IgD-negative memory B cell (primary cell): ENCODE data around the gene AKAP6. TPM values are rescaled to one million over a fixed set of nuclear protein-coding genes. Genes with fewer than 3 reads are reported as not detected.
"Not testable (repeated sequence)": the region's sequence is repeated elsewhere in the genome, so short reads cannot be mapped to it uniquely, and the experiment has no call there.

Experiments
- H3K27ac Mint-ChIP-seq, 3 donors: one replicate each; pipeline ENCODE4 v1.8.0; 2020 to 2022; ENCODE audit warnings: mild to moderate bottlenecking in 3 of 3, mixed read lengths in 3 of 3, moderate library complexity in 1 of 3
- H3K27me3 Mint-ChIP-seq: one replicate; pipeline ENCODE4 v1.8.0; 2021; ENCODE audit warnings: mixed read lengths
- H3K36me3 Mint-ChIP-seq: one replicate; pipeline ENCODE4 v1.8.0; 2020; ENCODE audit warnings: mild to moderate bottlenecking, mixed read lengths
- H3K4me1 Mint-ChIP-seq, 3 donors: one replicate each; pipeline ENCODE4 v1.8.0; 2020 to 2022; ENCODE audit warnings: mixed read lengths in 3 of 3, mild to moderate bottlenecking in 1 of 3
- H3K4me3 Mint-ChIP-seq, 4 donors: one replicate each; pipeline ENCODE4 v1.8.0; 2020 to 2022; ENCODE audit warnings: mild to moderate bottlenecking in 4 of 4, mixed read lengths in 4 of 4, moderate library complexity in 3 of 4
- H3K9me3 Mint-ChIP-seq, 3 donors: one replicate each; pipeline ENCODE4 v1.8.0; 2020 to 2021; ENCODE audit warnings: mixed read lengths in 3 of 3, mild to moderate bottlenecking in 1 of 3
- polyA plus RNA-seq: library from polyadenylated mRNA; unstranded; fragments of 300-500 nt; fragmentation: Illumina TruSeq; gene quantifications from one replicate; pipeline ENCODE4 v1.2.3, GENCODE V29; 2021

AKAP6 gene
- polyA plus RNA-seq, 1 donor from 2014 or later = 1.9 TPM

DNA sequence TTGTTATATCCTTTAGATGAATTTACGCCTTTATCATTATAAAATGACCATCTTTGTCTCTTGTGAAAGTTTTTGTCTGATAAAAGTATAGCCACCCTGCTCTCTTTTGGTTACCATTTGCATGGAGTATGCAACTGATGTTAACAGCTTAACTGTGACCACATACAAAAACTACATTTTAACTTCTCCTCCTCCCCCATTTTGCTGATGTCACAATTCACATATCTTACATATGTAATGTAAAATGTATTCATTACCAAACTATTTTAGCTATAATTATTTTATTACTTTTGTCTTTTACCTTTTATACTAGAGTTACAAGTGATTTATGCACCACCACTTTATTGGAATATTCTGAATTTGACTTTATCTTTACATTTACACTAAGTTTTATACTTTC lies 425.1 kb downstream of the AKAP6 start:
- H3K27ac Mint-ChIP-seq = no peak overlapping the region
- no peak overlapping the region for H3K4me3 Mint-ChIP-seq
- peaks cover 4 to 17% (median 5%) of the 10 kb centered on the region in 3 donors for H3K9me3 Mint-ChIP-seq
- peaks cover 2% of the 10 kb centered on the region for H3K36me3 Mint-ChIP-seq
- H3K27me3 Mint-ChIP-seq = no peaks in the 10 kb centered on the region
- peaks cover 0 to 2% (median 0%) of the 10 kb centered on the region in 3 donors for H3K4me1 Mint-ChIP-seq

DNA sequence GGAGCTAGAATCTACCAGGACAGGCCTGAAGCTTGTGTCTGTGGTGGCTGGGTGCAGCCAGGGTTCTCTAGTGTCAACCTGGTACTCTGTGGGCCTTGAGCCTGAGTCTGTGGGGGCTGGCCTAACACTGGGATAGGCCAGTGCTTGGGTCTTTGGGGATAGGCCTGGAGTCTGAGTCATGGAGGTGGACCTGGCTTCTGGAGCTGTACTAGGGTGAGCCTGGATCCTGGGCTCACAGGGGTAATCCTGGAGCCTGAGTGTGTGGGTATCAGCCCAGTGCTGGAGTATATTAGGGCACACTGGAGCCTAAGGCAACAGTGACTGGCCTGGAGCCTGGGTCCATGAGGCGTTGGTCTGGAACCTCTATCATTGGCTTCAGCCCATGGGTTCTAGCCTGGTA lies 427.1 kb downstream of the AKAP6 start:
- Mint-ChIP-seq H3K27ac (no peak overlapping the region), H3K36me3 (peaks cover 2% of the 10 kb centered on the region), H3K4me3 (no peak overlapping the region), H3K9me3 (peaks cover 4 to 17% (median 5%) of the 10 kb centered on the region in 3 donors), H3K4me1 (peaks cover 0 to 2% (median 0%) of the 10 kb centered on the region in 3 donors), H3K27me3 (no peaks in the 10 kb centered on the region)

DNA sequence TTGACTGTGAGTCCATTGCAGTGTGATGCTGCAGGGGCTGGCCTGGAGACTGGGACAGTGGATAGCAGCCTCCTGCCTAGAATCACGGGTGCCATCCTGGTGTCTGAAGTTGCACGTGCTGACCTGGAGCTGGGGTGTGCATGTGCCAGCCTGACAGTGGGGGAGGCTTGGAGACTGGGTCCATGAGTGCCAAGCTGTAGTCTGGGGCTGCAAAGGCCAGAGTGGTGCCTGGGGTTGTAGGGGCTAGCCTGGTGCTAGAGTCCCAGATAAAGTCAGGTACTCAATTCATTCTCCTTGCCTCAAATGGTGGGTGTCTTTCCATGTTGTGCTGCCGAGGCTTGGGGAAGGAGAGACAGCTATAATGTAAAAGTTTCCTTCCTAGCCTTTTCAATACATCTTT lies 427.7 kb downstream of the AKAP6 start:
- Mint-ChIP-seq H3K4me3 (no peak overlapping the region), H3K27me3 (no peaks in the 10 kb centered on the region), H3K36me3 (peaks cover 2% of the 10 kb centered on the region), H3K9me3 (peaks cover 4 to 17% (median 5%) of the 10 kb centered on the region in 3 donors), H3K4me1 (peaks cover 0 to 2% (median 0%) of the 10 kb centered on the region in 3 donors), H3K27ac (peak overlapping the region in 1 of 3 donors; percentile 54)

DNA sequence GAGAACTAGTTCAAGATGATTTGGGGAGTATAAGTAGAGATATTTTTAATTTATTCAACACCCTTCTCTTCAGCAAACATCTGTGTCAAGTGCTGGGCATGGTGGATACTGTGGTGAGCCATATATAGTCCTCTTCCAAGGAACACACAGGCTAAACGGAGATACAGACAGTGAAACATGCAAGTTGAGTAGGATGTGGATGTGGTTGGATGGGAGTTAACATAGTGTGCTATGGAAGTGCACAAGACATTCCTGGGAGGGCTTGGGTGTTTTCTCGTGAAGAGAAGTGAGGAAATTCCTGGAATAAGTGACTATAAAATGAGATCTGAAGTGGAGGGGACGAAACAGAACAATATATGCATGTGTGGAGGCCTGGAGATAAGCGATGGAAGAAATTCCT lies 428.5 kb downstream of the AKAP6 start:
- peaks cover 0 to 2% (median 0%) of the 10 kb centered on the region in 3 donors for H3K4me1 Mint-ChIP-seq
- H3K27me3 Mint-ChIP-seq = no peaks in the 10 kb centered on the region
- H3K4me3 Mint-ChIP-seq = no peak overlapping the region
- peaks cover 4 to 17% (median 5%) of the 10 kb centered on the region in 3 donors for H3K9me3 Mint-ChIP-seq
- H3K27ac Mint-ChIP-seq = no peak overlapping the region
- peaks cover 2% of the 10 kb centered on the region for H3K36me3 Mint-ChIP-seq

DNA sequence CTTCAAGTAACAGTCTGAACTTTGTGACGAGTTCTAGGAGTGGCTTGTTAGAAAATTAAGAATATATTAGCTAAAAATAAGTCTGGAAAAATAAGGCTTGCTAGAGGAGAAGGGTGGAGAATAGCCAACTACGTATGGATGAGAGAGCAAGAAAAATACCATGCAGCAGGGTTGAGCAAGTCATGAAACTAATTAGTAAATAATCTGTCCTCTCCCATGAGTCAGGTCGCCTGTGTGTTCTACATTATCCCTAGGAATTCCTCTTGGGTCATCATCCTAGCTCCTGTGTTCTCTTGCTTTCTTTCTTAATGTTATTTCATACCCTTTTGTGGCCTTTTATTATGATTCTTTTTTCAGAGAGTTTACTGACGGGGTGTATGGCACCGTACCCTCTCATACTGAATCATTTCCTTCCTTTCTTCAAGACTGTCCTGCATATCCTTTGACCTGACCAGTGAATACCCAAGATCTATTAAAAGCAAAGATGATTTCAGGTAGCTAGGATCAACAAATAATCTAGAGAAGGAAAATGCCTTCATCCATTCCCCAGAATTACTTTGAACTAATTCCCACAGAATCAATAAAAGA lies 432.4 kb downstream of the AKAP6 start:
- H3K4me1 Mint-ChIP-seq = no peaks in the 10 kb centered on the region
- peaks cover 0 to 2% (median 0%) of the 10 kb centered on the region in 3 donors for H3K9me3 Mint-ChIP-seq
- no peaks in the 10 kb centered on the region for H3K27me3 Mint-ChIP-seq
- peak overlapping the region in 1 of 3 donors; percentile 3 for H3K27ac Mint-ChIP-seq
- H3K4me3 Mint-ChIP-seq = no peak overlapping the region
- H3K36me3 Mint-ChIP-seq = peaks cover 2% of the 10 kb centered on the region

DNA sequence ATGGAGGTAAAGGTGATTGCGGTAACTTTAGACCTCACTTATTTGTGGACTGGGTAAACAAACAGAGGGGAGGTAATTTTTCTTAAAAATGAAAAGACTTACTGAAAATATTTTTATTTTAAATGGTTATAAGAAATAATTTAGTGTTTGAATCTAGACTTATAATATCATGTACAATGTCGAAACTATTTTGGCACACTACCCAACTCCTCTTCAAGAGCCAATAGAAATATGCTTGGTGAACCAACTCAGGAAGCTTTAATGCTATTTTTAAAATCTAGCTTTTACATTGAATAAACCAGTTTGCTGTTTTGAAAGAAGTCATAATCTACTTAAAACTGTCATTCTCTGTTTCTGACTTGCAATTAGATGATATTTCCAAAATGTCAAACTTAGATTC lies 433.8 kb downstream of the AKAP6 start:
- no peaks in the 10 kb centered on the region for H3K9me3 Mint-ChIP-seq
- no peak overlapping the region for H3K4me3 Mint-ChIP-seq
- H3K27ac Mint-ChIP-seq = no peak overlapping the region
- H3K27me3 Mint-ChIP-seq = no peaks in the 10 kb centered on the region
- H3K36me3 Mint-ChIP-seq = no peaks in the 10 kb centered on the region
- H3K4me1 Mint-ChIP-seq = no peaks in the 10 kb centered on the region

DNA sequence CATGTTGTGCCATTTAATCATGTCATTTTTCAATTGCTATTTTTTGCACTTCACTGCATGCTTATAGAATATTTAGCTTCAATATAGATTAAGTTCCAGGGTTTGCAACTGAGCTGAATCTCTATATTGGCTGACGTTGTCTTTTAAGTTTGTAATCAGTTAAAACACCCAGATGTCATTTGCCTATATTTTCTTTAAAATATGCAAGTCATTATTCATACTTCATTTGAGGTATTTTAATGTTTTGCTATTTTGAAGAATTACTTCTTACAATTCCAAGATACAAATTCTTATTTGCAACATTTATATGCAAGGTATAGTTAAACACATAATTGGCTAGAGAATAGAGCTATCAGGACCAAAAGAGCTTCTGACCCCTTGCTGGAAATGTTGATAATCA lies 434.6 kb downstream of the AKAP6 start:
- Mint-ChIP-seq H3K4me1 (no peaks in the 10 kb centered on the region), H3K27me3 (no peaks in the 10 kb centered on the region), H3K4me3 (no peak overlapping the region), H3K9me3 (peaks cover 0 to under 1% (median 0%) of the 10 kb centered on the region in 3 donors), H3K27ac (no peak overlapping the region), H3K36me3 (no peaks in the 10 kb centered on the region)

DNA sequence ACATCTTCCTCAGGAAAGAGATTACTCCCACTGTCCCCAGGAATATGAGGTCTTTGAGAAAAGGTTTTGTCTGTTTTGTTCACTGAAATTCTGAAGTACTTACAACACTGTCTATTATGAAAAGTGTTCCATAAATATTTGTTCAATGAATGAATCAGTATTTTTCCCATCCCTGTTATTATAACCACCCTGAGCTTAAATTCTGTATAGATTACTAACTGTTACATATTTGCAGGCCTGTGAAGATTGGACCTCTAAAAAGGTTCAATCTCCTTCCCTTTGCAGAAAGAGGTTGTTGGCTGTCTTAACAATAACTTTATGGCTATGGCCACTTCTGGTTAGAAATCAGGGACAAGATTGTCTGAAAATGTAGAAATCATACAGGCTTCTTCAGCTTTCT lies 435.0 kb downstream of the AKAP6 start:
- H3K27ac Mint-ChIP-seq = no peak overlapping the region
- H3K9me3 Mint-ChIP-seq = peaks cover 0 to 1% (median 0%) of the 10 kb centered on the region in 3 donors
- H3K4me1 Mint-ChIP-seq = no peaks in the 10 kb centered on the region
- H3K27me3 Mint-ChIP-seq = no peaks in the 10 kb centered on the region
- H3K36me3 Mint-ChIP-seq = no peaks in the 10 kb centered on the region
- H3K4me3 Mint-ChIP-seq = no peak overlapping the region

DNA sequence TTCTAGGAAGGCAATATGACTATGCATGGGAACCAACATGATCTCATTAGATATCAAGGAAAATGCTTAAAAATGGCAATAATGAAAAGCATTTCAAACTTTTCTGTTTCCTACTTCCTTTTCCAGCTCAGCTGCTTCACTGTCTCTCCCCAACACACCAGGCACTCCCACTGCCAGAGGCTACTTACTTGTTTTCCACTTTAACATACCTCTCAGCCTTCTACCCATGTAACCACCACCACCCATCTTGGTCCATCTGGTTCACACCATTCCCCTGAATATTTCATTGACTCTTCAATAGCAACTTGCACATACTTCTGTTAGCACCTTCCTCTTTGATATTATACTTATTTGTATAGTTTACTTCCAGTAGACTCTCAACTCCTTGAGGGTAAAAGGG lies 441.3 kb downstream of the AKAP6 start:
- H3K27ac Mint-ChIP-seq = no peak overlapping the region
- H3K27me3 Mint-ChIP-seq = peaks cover 2% of the 10 kb centered on the region
- H3K9me3 Mint-ChIP-seq = peaks cover 0 to 5% (median 2%) of the 10 kb centered on the region in 3 donors
- no peak overlapping the region for H3K4me3 Mint-ChIP-seq
- H3K36me3 Mint-ChIP-seq = peaks cover 2% of the 10 kb centered on the region
- no peaks in the 10 kb centered on the region for H3K4me1 Mint-ChIP-seq

DNA sequence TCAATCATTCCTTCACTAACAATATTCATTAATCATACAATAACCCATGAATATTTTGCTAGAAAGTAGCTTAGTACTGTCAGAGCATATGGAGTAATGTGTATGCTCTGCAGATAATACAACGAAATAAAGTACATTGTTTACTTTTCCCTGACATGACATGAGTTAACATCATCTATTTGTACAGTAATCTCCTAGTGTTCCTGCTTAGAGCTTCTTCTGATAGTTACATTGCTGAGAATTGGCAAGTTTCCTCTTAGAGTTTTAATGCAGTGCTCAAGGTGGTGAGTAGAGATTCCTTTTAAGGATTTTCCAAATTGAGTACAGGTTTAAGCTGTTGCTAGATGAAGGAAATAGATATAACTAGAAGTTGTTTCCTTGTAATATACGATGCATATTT lies 445.1 kb downstream of the AKAP6 start:
- no peak overlapping the region for H3K27ac Mint-ChIP-seq
- peaks cover 0 to 4% (median 3%) of the 10 kb centered on the region in 3 donors for H3K9me3 Mint-ChIP-seq
- peaks cover 2% of the 10 kb centered on the region for H3K27me3 Mint-ChIP-seq
- no peaks in the 10 kb centered on the region for H3K4me1 Mint-ChIP-seq
- no peak overlapping the region for H3K4me3 Mint-ChIP-seq
- peaks cover 3% of the 10 kb centered on the region for H3K36me3 Mint-ChIP-seq

DNA sequence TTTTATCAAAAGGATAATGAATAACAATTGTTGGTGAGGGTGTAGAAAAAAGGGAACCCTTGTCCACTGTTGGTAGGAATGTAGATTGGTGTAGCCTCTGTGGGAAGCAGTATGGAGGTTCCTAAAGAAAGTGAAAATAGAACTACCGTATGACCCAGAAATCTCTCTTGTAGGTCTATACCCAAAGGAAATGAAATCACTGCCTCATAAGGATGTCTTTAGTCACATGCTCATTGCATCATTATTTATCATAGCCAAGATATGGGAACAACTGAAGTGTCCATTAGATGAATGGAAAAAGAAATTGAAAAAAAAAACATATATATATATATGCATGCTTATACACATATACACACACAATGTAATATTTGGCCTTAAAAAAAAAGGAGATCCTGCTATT lies 450.7 kb downstream of the AKAP6 start:
- Mint-ChIP-seq H3K27ac (no peak overlapping the region), H3K36me3 (peaks cover 2% of the 10 kb centered on the region), H3K9me3 (peaks cover 0 to 3% (median 0%) of the 10 kb centered on the region in 3 donors), H3K4me1 (no peaks in the 10 kb centered on the region), H3K4me3 (no peak overlapping the region), H3K27me3 (no peaks in the 10 kb centered on the region)

DNA sequence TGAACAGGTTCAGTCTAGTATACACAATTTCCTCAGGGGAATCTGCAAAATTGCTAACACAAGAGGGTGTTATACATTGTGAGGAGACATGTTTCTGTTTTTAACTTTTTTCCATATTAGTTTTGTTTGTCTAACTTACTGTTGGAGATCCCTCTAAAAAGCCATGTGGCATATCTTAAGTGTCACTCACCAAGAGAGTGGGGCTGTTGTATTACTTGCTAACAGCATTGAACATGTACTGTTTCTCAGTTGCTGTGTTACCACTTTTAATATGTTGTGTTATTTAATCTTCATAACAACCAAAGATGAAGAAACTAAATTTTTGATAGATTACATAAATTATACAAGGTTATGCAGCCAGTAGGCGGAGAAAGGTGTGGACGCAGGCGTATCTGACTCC lies 455.3 kb downstream of the AKAP6 start:
- Mint-ChIP-seq H3K36me3 (no peaks in the 10 kb centered on the region), H3K4me1 (no peaks in the 10 kb centered on the region), H3K4me3 (no peak overlapping the region), H3K9me3 (peaks cover 0 to 3% (median 2%) of the 10 kb centered on the region in 3 donors), H3K27ac (no peak overlapping the region), H3K27me3 (no peaks in the 10 kb centered on the region)

DNA sequence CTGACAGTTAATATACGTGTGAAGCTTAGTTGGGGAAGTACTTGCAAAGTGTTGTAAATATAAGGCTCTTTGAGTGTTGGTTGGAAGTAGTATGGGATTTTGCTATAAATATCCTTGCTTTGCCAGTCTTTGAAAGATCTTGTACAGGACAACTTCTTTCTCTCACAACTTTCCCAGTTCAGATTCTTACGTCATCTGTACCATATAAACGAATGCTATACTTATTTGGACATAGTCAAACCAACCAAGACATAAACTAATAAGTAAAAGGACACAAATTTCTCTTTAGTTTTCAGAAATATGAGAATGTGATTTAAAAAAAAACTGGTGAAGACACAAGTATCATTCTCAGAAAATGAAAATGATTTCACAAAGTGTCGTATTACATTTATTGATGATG lies 456.5 kb downstream of the AKAP6 start:
- Mint-ChIP-seq H3K4me1 (no peaks in the 10 kb centered on the region), H3K4me3 (no peak overlapping the region), H3K27me3 (no peaks in the 10 kb centered on the region), H3K36me3 (no peaks in the 10 kb centered on the region), H3K27ac (no peak overlapping the region), H3K9me3 (peaks cover 0 to 7% (median 3%) of the 10 kb centered on the region in 3 donors)

DNA sequence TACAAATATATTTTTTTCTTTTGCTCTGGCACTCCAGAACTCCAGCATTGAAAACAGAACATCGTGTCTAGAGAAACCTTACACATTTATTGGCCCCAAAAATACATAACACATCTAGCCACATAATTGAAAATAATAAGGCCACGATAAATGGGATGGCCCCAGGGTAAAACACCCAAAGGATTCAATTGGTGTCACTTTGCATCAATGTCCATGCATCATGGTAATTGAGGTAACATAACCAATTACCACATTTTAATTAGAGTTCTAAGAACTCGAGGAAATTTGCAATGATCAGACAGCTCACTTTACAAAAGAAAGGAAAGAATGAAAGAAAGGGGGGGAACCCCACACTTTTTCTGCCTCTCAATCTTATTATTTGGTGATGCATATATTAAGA lies 457.8 kb downstream of the AKAP6 start:
- H3K27me3 Mint-ChIP-seq = no peaks in the 10 kb centered on the region
- no peaks in the 10 kb centered on the region for H3K36me3 Mint-ChIP-seq
- no peak overlapping the region for H3K4me3 Mint-ChIP-seq
- no peak overlapping the region for H3K27ac Mint-ChIP-seq
- H3K4me1 Mint-ChIP-seq = no peaks in the 10 kb centered on the region
- H3K9me3 Mint-ChIP-seq = peaks cover under 1 to 13% (median 3%) of the 10 kb centered on the region in 3 donors

DNA sequence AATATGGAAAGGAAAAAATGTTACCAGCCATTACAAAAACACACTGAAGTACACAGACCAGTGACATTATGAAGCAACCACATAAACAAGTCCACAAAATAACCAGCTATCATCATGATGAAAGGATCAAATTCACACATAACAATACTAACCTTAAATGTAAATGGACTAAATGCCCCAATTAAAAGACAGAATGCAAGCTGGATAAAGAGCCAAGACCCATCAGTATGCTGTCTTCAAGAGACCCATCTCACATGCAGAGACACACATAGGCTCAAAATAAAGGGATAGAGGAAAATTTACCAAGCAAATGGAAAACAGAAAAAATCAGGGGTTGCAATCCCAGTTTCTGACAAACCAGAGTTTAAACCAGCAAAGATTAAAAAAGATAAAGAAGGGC lies 463.9 kb downstream of the AKAP6 start:
- not testable (repeated sequence) for H3K36me3 Mint-ChIP-seq, H3K4me1 Mint-ChIP-seq, H3K27ac Mint-ChIP-seq, H3K4me3 Mint-ChIP-seq, H3K27me3 Mint-ChIP-seq
- peaks cover 8 to 26% (median 21%) of the 10 kb centered on the region in 3 donors for H3K9me3 Mint-ChIP-seq

DNA sequence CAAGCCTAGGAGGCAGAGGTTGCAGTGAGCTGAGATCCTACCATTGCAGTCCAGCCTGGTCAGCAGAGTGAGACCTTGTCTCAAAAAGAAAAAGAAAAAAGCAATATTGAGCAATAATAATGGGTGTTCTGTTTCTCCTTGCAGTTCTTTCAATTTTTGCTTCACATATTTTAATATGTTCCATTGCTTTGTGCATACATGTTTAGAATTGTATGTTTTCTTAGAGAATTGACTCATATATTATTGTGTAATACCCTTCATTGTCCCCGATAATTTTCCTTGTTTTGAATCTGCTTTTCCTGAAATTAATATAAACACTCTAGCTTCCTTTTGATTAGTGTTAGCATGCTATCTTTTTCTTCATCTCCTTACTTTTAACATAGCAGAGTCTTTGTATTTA lies 471.2 kb downstream of the AKAP6 start:
- Mint-ChIP-seq H3K27ac (no peak overlapping the region), H3K4me3 (no peak overlapping the region), H3K9me3 (peaks cover 16 to 32% (median 20%) of the 10 kb centered on the region in 3 donors), H3K4me1 (no peaks in the 10 kb centered on the region), H3K36me3 (peaks cover 2% of the 10 kb centered on the region), H3K27me3 (no peaks in the 10 kb centered on the region)
